WTC11 (cell line): ENCODE data around the gene ENTREP3. TPM values are rescaled to one million over a fixed set of nuclear protein-coding genes. Genes with fewer than 3 reads are reported as not detected.

Experiments used
- ATAC-seq: fragments of 200-7000 bp; cut with Tn5 transposase; 2 replicates; pipeline ENCODE4 v1.10.0; 2021; ENCODE audit warnings: mild to moderate bottlenecking, moderate library complexity
- CTCF ChIA-PET: fragments of 300-600 bp; sonication (Branson Sonifier 250); formaldehyde crosslinking; loops from one replicate; lab custom pipeline; 2021; ENCODE audit warnings: antibody characterized with exemption; lab: Charles Lee
- POLR2A ChIA-PET: fragments of 350-600 bp; sonication (Branson Sonifier 250); formaldehyde crosslinking; loops from one replicate; lab custom pipeline; 2021; ENCODE audit warnings: antibody characterized with exemption; lab: Charles Lee
- DNase-seq: peaks from one replicate; pipeline ENCODE4 v3.0.0; 2021; ENCODE audit warnings: low spot score
- H3K27ac Mint-ChIP-seq: 2 replicates; pipeline ENCODE4 v1.8.0; 2021; ENCODE audit warnings: mixed read lengths
- H3K27me3 Mint-ChIP-seq: 2 replicates; pipeline ENCODE4 v1.8.0; 2021; ENCODE audit warnings: low read depth, mild to moderate bottlenecking, moderate library complexity, mixed read lengths
- H3K36me3 Mint-ChIP-seq: 2 replicates; pipeline ENCODE4 v1.8.0; 2021; ENCODE audit warnings: mixed read lengths
- H3K4me1 Mint-ChIP-seq: 2 replicates; pipeline ENCODE4 v1.8.0; 2022; ENCODE audit warnings: mixed read lengths
- H3K4me3 Mint-ChIP-seq: 2 replicates; pipeline ENCODE4 v1.8.0; 2021; ENCODE audit warnings: mild to moderate bottlenecking, moderate library complexity, mixed read lengths
- H3K9me3 Mint-ChIP-seq: 2 replicates; pipeline ENCODE4 v1.8.0; 2021; ENCODE audit warnings: mixed read lengths
- CREM ChIP-seq: sonication (generic); formaldehyde crosslinking; IDR thresholded peaks from 2 replicates; pipeline ENCODE4 v1.8.1; 2022; ENCODE audit warnings: mild to moderate bottlenecking, missing genetic modification reagents, moderate library complexity
- GABPB1 ChIP-seq: sonication (generic); formaldehyde crosslinking; IDR thresholded peaks from 2 replicates; pipeline ENCODE4 v1.8.1; 2023; ENCODE audit warnings: mild to moderate bottlenecking, missing genetic modification reagents
- KAT7 ChIP-seq: sonication (generic); formaldehyde crosslinking; IDR thresholded peaks from 2 replicates; pipeline ENCODE4 v1.8.1; 2023; ENCODE audit warnings: missing genetic modification reagents, mild to moderate bottlenecking, borderline replicate concordance
- MXD4 ChIP-seq: fragments of 250-450 bp; sonication (Bioruptor Pico); IDR thresholded peaks from 2 replicates; pipeline ENCODE4 v1.8.0; 2021; ENCODE audit warnings: mild to moderate bottlenecking, moderate library complexity, borderline replicate concordance
- SOX15 ChIP-seq: fragments of 250-450 bp; sonication (Bioruptor Pico); IDR thresholded peaks from 2 replicates; pipeline ENCODE4 v1.9.0; 2021; ENCODE audit warnings: mild to moderate bottlenecking
- TCF7 ChIP-seq: sonication (generic); formaldehyde crosslinking; IDR thresholded peaks from 2 replicates; pipeline ENCODE4 v1.8.0; 2022; ENCODE audit warnings: mild to moderate bottlenecking, low read depth, missing genetic modification reagents, moderate library complexity
- ZNF263 ChIP-seq: sonication (generic); formaldehyde crosslinking; IDR thresholded peaks from 2 replicates; pipeline ENCODE4 v1.8.1; 2022; ENCODE audit warnings: low read depth, mild to moderate bottlenecking, moderate library complexity, missing genetic modification reagents
- ZNF416 ChIP-seq: fragments of 250-450 bp; sonication (Bioruptor Pico); IDR thresholded peaks from 2 replicates; pipeline ENCODE4 v1.9.0; 2021; ENCODE audit warnings: mild to moderate bottlenecking, inconsistent platforms
- ZNF425 ChIP-seq: fragments of 250-450 bp; sonication (Bioruptor Pico); conservative IDR thresholded peaks from 2 replicates; pipeline ENCODE4 v1.9.0; 2021; ENCODE audit warnings: mild to moderate bottlenecking
- ZSCAN18 ChIP-seq: fragments of 250-450 bp; sonication (Bioruptor Pico); IDR thresholded peaks from 2 replicates; pipeline ENCODE4 v2.1.2; 2022; ENCODE audit warnings: mild to moderate bottlenecking, moderate library complexity
- total RNA-seq: library from RNA; stranded (reverse); gene quantifications from 3 replicates; pipeline ENCODE4 v1.2.3, GENCODE V29; 2021
- TF ChIP-seq, protein P1 (sequence below): sonication (generic); formaldehyde crosslinking; IDR thresholded peaks from 2 replicates; pipeline ENCODE4 v1.8.1; 2023; ENCODE audit warnings: mild to moderate bottlenecking, missing genetic modification reagents, borderline replicate concordance
- TF ChIP-seq, protein P2 (sequence below): sonication (generic); formaldehyde crosslinking; IDR thresholded peaks from 2 replicates; pipeline ENCODE4 v1.8.0; 2023; ENCODE audit warnings: missing genetic modification reagents
- TF ChIP-seq, protein P3 (sequence below): sonication (generic); formaldehyde crosslinking; IDR thresholded peaks from 2 replicates; pipeline ENCODE4 v1.8.1; 2022; ENCODE audit warnings: low read depth, mild to moderate bottlenecking, moderate library complexity, missing genetic modification reagents, borderline replicate concordance
- TF ChIP-seq, protein P4 (sequence below): sonication (generic); formaldehyde crosslinking; IDR thresholded peaks from 2 replicates; pipeline ENCODE4 v1.8.1; 2023; ENCODE audit warnings: mild to moderate bottlenecking, missing genetic modification reagents, moderate library complexity
- TF ChIP-seq, protein P5 (sequence below): sonication (generic); formaldehyde crosslinking; IDR thresholded peaks from 2 replicates; pipeline ENCODE4 v1.8.0; 2022; ENCODE audit warnings: mild to moderate bottlenecking, missing genetic modification reagents

Gene ENTREP3
- total RNA-seq, 1 experiment from 2014 or later = 67.8 TPM

DNA sequence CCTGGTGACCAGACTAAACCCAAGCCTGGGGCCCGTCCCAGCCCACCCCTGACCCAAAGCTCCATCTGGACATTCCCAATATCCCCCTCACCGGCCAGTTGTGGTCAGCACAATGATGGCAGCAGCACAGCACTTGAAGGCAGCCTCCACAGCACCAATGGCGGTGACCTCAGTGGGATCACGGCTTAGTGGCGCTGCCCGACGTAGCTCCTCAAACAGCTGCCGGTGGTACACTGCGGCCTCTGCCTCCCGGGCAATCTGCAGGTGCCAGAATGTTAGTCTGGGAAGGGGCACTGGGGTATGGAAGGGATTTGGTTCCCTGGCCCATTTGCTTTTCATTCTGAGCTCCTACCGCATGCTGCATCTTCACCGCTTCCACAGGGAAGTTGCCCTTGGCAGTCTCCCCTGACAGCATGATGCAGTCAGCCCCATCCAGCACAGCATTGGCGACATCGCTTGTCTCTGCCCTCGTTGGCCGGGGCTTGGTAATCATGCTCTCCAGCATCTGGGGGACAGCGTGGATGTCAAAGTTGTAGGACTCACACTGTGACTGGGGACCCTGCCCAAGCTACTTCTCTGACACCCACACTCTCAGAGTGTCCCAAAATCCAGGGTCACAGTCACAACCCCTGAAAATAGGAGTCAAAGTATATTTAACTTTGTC, 37.9 kb upstream of the ENTREP3 start:
- peaks cover 29% of the 10 kb centered on the region for H3K4me1 Mint-ChIP-seq
- ATAC-seq (no peak), DNase-seq (no peak)
- POLR2A ChIA-PET = no interaction called here
- no peaks in the 10 kb centered on the region for H3K9me3 Mint-ChIP-seq
- H3K27me3 Mint-ChIP-seq = peaks cover 49% of the 10 kb centered on the region
- TF ChIP-seq, protein P1, sequence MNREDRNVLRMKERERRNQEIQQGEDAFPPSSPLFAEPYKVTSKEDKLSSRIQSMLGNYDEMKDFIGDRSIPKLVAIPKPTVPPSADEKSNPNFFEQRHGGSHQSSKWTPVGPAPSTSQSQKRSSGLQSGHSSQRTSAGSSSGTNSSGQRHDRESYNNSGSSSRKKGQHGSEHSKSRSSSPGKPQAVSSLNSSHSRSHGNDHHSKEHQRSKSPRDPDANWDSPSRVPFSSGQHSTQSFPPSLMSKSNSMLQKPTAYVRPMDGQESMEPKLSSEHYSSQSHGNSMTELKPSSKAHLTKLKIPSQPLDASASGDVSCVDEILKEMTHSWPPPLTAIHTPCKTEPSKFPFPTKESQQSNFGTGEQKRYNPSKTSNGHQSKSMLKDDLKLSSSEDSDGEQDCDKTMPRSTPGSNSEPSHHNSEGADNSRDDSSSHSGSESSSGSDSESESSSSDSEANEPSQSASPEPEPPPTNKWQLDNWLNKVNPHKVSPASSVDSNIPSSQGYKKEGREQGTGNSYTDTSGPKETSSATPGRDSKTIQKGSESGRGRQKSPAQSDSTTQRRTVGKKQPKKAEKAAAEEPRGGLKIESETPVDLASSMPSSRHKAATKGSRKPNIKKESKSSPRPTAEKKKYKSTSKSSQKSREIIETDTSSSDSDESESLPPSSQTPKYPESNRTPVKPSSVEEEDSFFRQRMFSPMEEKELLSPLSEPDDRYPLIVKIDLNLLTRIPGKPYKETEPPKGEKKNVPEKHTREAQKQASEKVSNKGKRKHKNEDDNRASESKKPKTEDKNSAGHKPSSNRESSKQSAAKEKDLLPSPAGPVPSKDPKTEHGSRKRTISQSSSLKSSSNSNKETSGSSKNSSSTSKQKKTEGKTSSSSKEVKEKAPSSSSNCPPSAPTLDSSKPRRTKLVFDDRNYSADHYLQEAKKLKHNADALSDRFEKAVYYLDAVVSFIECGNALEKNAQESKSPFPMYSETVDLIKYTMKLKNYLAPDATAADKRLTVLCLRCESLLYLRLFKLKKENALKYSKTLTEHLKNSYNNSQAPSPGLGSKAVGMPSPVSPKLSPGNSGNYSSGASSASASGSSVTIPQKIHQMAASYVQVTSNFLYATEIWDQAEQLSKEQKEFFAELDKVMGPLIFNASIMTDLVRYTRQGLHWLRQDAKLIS (CRISPR knock-in tag) = no peak
- TF ChIP-seq ZSCAN18 (CRISPR knock-in tag) (no peak), ZNF416 (no peak), ZNF425 (no peak), KAT7 (CRISPR knock-in tag) (no peak), GABPB1 (no peak), SOX15 (CRISPR knock-in tag) (no peak), ZNF263 (CRISPR knock-in tag) (no peak), MXD4 (CRISPR knock-in tag) (no peak), TCF7 (CRISPR knock-in tag) (no peak), CREM (CRISPR knock-in tag) (no peak)
- TF ChIP-seq, protein P2, sequence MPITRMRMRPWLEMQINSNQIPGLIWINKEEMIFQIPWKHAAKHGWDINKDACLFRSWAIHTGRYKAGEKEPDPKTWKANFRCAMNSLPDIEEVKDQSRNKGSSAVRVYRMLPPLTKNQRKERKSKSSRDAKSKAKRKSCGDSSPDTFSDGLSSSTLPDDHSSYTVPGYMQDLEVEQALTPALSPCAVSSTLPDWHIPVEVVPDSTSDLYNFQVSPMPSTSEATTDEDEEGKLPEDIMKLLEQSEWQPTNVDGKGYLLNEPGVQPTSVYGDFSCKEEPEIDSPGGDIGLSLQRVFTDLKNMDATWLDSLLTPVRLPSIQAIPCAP (CRISPR knock-in tag) = no peak
- TF ChIP-seq, protein P3, sequence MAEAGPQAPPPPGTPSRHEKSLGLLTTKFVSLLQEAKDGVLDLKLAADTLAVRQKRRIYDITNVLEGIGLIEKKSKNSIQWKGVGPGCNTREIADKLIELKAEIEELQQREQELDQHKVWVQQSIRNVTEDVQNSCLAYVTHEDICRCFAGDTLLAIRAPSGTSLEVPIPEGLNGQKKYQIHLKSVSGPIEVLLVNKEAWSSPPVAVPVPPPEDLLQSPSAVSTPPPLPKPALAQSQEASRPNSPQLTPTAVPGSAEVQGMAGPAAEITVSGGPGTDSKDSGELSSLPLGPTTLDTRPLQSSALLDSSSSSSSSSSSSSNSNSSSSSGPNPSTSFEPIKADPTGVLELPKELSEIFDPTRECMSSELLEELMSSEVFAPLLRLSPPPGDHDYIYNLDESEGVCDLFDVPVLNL (CRISPR knock-in tag) = no peak
- TF ChIP-seq, protein P4, sequence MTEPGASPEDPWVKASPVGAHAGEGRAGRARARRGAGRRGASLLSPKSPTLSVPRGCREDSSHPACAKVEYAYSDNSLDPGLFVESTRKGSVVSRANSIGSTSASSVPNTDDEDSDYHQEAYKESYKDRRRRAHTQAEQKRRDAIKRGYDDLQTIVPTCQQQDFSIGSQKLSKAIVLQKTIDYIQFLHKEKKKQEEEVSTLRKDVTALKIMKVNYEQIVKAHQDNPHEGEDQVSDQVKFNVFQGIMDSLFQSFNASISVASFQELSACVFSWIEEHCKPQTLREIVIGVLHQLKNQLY (CRISPR knock-in tag) = no peak
- TF ChIP-seq, protein P5, sequence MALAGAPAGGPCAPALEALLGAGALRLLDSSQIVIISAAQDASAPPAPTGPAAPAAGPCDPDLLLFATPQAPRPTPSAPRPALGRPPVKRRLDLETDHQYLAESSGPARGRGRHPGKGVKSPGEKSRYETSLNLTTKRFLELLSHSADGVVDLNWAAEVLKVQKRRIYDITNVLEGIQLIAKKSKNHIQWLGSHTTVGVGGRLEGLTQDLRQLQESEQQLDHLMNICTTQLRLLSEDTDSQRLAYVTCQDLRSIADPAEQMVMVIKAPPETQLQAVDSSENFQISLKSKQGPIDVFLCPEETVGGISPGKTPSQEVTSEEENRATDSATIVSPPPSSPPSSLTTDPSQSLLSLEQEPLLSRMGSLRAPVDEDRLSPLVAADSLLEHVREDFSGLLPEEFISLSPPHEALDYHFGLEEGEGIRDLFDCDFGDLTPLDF (CRISPR knock-in tag) = no peak
- H3K36me3 Mint-ChIP-seq = no peaks in the 10 kb centered on the region
- CTCF ChIA-PET = interaction anchor here (1.4 to 1.7 kb wide), 3 partner anchors 15 to 42 kb away, joined by 8 to 15 read pairs (median 12); no protein-coding TSS in a partner anchor
- no peak overlapping the region for H3K4me3 Mint-ChIP-seq
- no peak overlapping the region for H3K27ac Mint-ChIP-seq
